ENCODE data around the gene MAP2K4.
A peak's percentile ranks its signal among the peaks of the same experiment; 100 is the strongest.

MAP2K4 gene

GRCh38 chr17:11990363-11990983, 30.2 kb upstream of the MAP2K4 start:
- TF ChIP-seq, protein P1, sequence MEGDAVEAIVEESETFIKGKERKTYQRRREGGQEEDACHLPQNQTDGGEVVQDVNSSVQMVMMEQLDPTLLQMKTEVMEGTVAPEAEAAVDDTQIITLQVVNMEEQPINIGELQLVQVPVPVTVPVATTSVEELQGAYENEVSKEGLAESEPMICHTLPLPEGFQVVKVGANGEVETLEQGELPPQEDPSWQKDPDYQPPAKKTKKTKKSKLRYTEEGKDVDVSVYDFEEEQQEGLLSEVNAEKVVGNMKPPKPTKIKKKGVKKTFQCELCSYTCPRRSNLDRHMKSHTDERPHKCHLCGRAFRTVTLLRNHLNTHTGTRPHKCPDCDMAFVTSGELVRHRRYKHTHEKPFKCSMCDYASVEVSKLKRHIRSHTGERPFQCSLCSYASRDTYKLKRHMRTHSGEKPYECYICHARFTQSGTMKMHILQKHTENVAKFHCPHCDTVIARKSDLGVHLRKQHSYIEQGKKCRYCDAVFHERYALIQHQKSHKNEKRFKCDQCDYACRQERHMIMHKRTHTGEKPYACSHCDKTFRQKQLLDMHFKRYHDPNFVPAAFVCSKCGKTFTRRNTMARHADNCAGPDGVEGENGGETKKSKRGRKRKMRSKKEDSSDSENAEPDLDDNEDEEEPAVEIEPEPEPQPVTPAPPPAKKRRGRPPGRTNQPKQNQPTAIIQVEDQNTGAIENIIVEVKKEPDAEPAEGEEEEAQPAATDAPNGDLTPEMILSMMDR (IDR thresholded peaks at IDR 0.05; ENCODE audit: control insufficient read depth, insufficient read depth, low read depth, low read length, missing control alignments): no peak
- H3K4me3 ChIP-seq (ENCODE audit: control insufficient read depth, low read depth, low read length): no peak overlapping the region
- no peak for DNase-seq (ENCODE audit: low read depth)

DNA sequence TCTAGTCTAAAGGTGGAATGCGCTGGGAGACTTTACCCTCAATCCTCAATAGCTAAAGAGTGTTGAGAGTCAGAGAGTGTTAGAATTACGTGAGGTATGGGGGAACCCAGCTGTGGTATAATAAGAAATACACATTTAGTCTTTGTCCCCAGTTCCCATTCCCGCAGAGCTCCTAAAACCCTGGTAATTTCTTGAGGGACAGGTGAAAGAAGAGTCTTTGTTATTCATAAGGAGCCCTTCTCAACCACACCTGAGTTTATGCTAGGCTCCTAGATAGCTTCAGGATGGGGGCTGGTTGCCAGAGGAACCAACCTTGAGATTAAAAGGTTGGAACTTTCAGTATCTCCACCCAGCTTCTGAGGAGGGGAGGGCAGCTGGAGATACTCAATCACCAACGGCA, 29.2 kb upstream of the MAP2K4 start:
- DNase-seq (ENCODE audit: low read depth): no peak
- TF ChIP-seq, protein P1 (IDR thresholded peaks at IDR 0.05; ENCODE audit: control insufficient read depth, insufficient read depth, low read depth, low read length, missing control alignments): no peak
- no peak overlapping the region for H3K4me3 ChIP-seq (ENCODE audit: control insufficient read depth, low read depth, low read length)

DNA sequence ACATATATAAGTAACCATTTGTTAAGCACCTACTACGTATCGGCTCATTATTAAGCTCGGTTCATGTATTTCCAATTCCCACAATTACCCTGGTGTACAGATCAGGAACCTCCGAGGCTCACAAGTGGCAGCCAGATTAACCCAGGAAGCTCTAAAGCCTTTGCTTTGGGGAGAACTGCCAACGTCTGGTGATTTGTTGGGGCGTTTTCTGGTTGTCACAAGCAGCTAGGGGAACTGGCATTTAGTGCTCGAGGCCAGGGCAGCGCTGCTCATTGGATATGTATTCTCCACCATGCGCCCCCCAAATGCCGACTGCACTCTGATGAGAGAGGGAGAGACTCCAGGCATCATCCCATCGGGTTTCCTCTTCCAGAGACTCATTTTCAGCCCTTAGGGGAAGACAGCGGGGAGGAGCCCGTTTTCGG, 23.9 kb upstream of the MAP2K4 start:
- peak overlapping the region; percentile 63 for H3K4me3 ChIP-seq (ENCODE audit: control insufficient read depth, low read depth, low read length)
- TF ChIP-seq, protein P1 (IDR thresholded peaks at IDR 0.05; ENCODE audit: control insufficient read depth, insufficient read depth, low read depth, low read length, missing control alignments): no peak
- DNase-seq (ENCODE audit: low read depth): no peak

- H3K4me3 ChIP-seq (ENCODE audit: control insufficient read depth, low read depth, low read length): peak within 1 kb of the TSS; percentile 63
- DNase-seq (ENCODE audit: low read depth): peak; percentile 59
- TF ChIP-seq, protein P1 (IDR thresholded peaks at IDR 0.05; ENCODE audit: control insufficient read depth, insufficient read depth, low read depth, low read length, missing control alignments): no peak
Observed at GRCh38 chr17:11997147-11997971, 23.3 kb upstream of the MAP2K4 start, which contains the start of gene ZNF18. Gene ZNF18 (minus strand): TSS chr17:11997475. CDS start chr17:11992829, 4,646 bp downstream.

- DNase-seq (ENCODE audit: low read depth): no peak
- peak overlapping the region; percentile 60 for H3K4me3 ChIP-seq (ENCODE audit: control insufficient read depth, low read depth, low read length)
- TF ChIP-seq, protein P1 (IDR thresholded peaks at IDR 0.05; ENCODE audit: control insufficient read depth, insufficient read depth, low read depth, low read length, missing control alignments): no peak
Observed at GRCh38 chr17:11997972-11998233, 22.8 kb upstream of the MAP2K4 start.

GRCh38 chr17:11999696-12000095, 21.0 kb upstream of the MAP2K4 start:
- no peak for DNase-seq (ENCODE audit: low read depth)
- no peak overlapping the region for H3K4me3 ChIP-seq (ENCODE audit: control insufficient read depth, low read depth, low read length)
- TF ChIP-seq, protein P1 (IDR thresholded peaks at IDR 0.05; ENCODE audit: control insufficient read depth, insufficient read depth, low read depth, low read length, missing control alignments): no peak
